ENCODE measurements around the gene SSR4.

Gene SSR4

GRCh38 chrX:153780678-153781427 is 13.6 kb upstream of the SSR4 start, which contains the start of gene SRPK3:
SRPK3 (plus strand) TSS chrX:153781041; CDS start chrX:153781087, 46 bp downstream.
- peak; percentile 57 for DNase-seq (ENCODE audit: low read depth, low spot score)

DNA sequence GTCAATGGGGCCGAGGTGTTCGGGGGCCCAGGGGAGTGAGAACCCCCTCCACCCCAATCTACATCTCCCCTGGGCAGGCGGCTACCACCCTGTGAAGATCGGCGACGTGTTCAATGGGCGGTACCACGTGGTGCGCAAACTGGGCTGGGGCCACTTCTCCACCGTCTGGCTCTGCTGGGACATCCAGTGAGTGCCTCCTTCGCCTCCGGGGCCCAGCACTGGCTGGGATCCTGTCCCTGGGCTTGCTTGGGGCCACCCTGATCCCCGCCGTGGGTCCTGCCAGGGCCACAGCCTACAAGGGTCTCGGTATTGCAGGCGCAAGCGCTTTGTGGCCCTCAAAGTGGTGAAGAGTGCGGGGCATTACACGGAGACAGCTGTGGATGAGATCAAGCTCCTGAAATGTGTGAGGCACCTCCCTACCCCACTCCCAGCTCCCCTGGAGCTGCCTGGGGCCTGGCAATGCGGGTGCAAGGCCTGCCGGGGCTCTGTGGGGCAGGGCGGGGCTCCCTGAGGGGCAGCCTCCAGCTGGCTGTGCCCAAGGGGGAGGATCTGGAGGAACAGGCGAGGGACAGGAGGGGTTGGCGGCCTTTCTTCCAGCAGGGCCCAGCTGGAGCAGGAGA is 12.9 kb upstream of the SSR4 start:
- peak; percentile 39 for DNase-seq (ENCODE audit: low read depth, low spot score)

- no peak for DNase-seq (ENCODE audit: low read depth, low spot score)
These were observed 12.2 kb upstream of the SSR4 start for GRCh38 chrX:153782313-153782712.

DNA sequence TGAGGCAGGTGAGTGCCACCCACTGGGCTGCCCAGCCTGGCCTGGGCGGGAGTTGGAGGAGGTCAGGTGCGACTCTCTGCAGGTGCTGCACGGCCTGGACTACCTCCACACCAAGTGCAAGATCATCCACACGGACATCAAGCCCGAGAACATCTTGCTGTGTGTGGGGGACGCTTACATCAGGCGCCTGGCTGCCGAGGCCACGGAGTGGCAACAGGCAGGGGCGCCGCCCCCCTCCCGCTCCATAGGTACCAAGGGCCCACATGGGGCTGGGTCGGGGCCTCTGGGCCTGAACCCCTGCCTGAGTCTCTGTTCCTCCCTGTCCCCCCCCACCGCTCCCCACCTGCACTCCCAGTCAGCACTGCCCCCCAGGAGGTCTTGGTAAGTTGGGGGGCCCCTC is 11.6 kb upstream of the SSR4 start:
- DNase-seq (ENCODE audit: low read depth, low spot score): no peak

GRCh38 chrX:153783378-153784013 is 11.0 kb upstream of the SSR4 start:
- no peak for DNase-seq (ENCODE audit: low read depth, low spot score)

DNA sequence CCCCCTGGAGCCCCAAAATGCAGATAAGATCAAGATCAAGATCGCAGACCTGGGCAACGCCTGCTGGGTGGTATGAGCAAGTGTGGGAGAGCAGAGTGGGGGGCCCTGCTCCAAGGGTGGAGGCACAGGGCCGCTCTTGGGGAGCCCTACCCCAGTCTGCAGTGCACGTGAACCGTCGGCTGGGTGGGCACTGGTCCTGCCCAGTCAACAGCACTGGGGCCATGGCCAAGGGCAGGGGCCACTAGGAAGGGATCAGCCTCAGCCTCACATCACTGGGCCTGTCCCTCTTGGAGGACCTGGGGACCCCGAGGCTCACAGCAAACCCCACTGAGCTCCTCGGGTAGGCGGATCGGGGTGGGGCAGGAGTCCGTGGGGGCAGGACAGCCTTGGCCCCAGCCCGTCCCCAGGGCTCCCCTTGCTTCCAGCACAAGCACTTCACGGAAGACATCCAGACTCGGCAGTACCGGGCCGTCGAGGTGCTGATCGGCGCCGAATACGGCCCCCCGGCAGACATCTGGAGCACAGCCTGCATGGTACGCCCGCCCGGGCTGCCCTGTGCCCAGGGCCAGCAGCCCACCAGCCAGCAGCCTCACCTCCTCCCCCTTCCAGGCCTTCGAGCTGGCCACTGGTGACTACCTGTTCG is 10.0 kb upstream of the SSR4 start:
- DNase-seq (ENCODE audit: low read depth, low spot score): no peak

GRCh38 chrX:153786669-153787068 is 7.8 kb upstream of the SSR4 start:
- no peak for DNase-seq (ENCODE audit: low read depth, low spot score)

DNA sequence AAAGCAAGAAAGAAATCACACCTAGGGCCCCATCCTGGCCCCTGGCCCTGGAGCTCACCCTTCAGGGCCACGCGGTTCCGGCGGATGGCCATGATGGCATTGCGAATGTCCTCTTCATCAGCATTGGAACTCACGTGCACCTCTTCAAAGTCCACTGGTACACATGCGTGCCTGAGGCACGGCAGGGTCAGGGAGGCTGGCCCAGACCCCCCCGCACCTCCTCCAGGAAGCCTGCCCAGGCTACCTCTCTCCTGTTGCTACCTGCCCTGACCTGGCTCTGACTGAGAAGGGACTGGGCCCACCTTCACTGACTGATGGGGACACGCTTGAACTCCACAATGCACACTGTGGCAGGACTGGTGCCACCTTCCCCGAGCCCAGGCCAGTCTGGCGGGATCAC is 4.8 kb upstream of the SSR4 start:
- DNase-seq (ENCODE audit: low read depth, low spot score): no peak

GRCh38 chrX:153791104-153791852 is 3.2 kb upstream of the SSR4 start:
- no peak for DNase-seq (ENCODE audit: low read depth, low spot score)

DNA sequence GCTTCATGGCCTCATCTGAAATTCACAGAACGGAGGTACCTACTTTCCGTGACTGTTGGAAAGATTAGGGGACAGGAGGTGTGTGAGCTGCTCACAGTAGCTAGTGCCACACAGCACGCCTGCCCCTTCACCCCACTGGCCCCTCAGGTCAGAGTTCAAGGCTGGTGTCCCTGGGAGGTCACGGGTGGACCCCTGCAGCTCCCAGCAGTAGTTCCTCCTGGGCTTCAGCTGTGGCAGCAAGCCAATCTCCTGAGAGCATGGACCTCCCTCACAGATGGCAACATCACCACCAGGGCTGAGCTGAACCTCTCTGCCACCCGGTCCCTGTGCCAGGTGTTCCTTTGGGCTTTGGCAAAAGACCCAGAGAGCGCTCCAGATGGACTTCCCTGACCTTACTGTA is 2.1 kb upstream of the SSR4 start:
- no peak for DNase-seq (ENCODE audit: low read depth, low spot score)

DNA sequence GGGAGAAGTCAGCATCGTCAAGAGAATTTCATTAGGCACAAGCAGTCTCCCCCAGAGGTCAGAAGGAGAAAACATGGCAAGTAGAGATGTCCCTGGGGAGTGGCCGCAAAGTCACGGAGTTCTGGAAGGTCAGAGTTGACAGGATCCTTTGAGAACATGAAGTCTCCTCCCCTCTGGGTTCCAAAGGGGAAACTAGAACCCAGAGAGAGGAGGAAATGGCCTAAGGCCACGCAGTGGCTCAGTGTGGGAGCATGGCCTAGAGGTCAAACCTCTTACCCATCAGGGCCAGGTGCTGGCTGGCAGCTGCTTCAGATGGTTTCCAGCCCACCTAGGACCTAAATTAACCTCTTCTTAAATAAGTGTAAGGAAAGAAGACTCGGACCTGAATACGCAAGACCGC is 1.2 kb upstream of the SSR4 start:
- peak; percentile 57 for DNase-seq (ENCODE audit: low read depth, low spot score)

DNA sequence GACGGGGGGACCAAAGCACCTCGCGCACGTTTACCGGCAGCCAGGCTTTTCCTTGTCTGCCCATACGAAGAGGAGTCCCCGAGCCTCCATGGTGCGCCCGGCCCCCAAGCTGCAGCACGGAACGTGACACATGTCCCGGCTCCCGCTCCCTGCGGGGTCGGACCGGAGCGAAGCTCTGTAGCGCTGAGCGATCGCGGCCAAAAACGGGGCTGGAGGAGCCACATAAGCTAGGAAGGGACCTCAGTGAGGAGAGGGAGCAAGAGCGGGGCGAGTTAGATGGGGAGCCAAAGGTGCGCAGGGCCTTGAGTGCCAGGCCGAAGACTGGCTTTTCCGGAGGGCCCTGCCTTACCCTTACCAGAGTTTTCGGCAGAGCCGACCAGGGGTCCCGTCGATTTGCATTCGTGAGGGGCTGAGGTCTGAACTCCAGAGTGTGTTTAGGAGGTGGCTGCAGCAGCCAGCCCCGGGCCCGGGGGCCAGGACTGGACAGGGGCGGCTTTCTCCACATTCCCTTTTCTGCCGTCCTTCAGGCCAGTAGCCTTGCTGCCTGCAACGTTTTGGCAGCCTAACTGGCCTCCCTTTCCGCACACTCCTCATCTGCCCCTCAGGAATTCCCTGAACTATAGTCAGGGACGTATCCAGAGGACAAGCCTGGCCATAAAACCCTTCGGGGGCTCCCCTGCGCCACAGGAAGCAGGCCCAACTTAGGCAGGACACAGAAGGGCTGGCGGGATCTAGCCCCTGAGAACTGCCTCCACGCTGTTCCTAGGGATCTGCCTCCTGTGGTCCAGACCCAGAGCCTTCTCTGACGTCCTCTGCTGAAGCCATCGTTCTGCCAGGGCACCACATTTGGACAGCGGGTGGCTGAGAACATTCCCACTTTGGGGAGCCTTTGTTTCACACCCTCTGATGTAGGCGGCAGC is 689 bp downstream of the SSR4 start:
- peak; percentile 53 for DNase-seq (ENCODE audit: low read depth, low spot score)

GRCh38 chrX:153797415-153798015 is 3.0 kb downstream of the SSR4 start:
- no peak for DNase-seq (ENCODE audit: low read depth, low spot score)

DNA sequence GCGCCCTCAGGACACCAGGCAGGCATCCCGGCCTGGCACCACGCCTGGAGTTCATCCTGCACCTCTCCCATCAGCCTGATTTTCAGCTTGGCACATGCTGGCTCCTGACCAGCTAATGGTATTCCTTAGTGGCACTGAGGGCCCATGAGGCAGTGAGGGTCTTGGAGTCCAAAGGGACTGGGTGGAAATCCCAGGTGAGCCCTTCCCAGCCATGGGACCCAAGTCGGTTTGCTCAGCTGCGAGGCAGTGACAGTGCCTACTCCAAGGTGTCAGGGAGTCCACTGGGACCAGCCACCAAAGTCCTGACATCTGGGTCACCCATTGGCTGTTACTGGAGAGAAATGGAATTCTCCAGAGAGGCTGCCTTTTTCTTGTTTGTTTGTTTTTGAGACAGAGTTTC is 4.9 kb downstream of the SSR4 start:
- DNase-seq (ENCODE audit: low read depth, low spot score): no peak

GRCh38 chrX:153800177-153800722 is 5.8 kb downstream of the SSR4 start:
- no peak for DNase-seq (ENCODE audit: low read depth, low spot score)

DNA sequence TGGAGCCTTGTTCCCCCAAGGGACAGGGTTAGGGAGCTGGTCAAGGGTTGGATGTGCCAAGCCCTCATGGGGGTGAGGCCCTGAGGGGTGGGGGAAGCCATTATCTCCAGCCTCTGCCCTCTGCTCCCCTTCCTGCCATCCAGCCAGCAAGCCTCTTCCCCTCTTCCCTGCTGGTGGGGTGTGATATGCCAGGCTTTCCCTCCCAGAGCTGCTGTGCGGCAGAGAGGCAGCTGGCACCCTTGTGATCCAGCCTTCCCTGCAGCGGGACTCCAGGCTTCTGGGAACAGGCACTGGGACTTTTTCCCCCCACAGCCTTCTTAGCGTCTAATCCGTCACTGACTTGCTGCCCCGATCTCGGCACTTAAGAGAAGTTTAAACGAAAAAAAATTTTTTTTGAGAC is 6.3 kb downstream of the SSR4 start:
- no peak for DNase-seq (ENCODE audit: low read depth, low spot score)

DNA sequence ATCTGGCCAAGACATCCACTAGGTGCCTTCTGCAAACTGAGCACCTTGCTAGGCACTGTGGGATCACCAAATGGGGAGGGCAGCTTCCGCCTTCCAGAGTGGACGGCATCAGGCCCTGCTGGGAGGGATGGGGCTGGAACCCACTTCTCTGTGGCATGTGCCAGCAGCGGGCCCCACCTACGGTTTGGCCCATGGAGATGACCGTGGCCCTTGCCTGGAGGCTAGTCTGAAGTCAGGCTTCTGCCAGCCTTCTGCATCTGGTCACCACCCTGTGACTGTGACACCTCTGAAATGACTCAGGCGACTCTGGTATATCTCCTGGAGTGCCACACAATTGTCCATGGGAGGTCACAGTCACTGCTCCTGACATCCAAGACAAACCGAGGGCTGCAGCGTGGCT is 7.2 kb downstream of the SSR4 start:
- no peak for DNase-seq (ENCODE audit: low read depth, low spot score)

GRCh38 chrX:153802513-153803045 is 8.1 kb downstream of the SSR4 start:
- DNase-seq (ENCODE audit: low read depth, low spot score): no peak

DNA sequence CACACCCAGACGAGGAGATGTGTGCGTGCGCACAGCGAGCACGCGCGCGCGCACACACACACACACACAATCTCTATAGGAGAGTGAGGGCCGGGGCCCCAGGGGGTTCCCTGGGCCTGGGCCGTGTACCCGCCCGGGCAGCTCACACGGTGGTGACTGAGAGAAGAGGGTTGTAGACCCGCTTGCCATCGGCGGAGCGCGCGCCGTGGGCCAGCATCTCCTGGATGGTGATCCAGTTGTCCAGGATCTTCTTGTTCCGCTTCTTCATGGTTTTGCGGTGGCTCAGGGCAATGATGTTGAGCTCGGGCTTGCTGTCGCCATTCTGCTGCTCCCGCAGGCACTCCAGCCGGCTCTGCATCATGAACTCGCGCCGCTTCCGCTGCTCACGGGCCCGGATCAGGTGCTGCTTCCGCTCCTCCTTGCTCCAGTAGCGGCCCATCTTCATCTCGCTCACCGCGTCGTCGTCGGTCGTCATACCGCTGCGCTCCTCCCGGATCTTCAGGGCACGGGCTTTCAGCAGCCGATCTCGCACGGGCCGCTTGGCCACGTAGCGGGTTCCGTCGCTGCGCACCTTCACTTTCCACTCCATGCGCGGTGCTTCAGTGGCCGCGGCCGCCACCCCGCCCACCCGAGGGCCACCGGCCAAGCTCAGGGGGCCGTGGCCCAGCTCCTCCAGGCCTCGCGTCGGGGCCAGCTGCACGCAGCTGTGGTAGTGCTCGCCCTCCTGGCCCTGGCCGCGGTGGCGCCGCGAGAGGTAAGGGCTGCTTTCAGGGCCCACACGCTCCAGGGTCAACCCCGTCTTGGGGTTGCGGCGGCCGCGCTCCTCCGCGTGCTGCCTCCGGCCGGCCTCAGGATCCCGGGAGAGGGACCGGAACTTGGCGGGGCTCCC is 9.0 kb downstream of the SSR4 start:
- DNase-seq (ENCODE audit: low read depth, low spot score): no peak

All from ELF-1 (cell line).